Measurements from ENCODE around the gene TCF19. TPM values are rescaled to one million over a fixed set of nuclear protein-coding genes. Genes with fewer than 3 reads are reported as not detected.
"Not testable (repeated sequence)": the region's sequence is repeated elsewhere in the genome, so short reads cannot be mapped to it uniquely, and the experiment has no call there.

Gene TCF19
- total RNA-seq, 1 experiment from 2014 or later, result 13.9 TPM

DNA sequence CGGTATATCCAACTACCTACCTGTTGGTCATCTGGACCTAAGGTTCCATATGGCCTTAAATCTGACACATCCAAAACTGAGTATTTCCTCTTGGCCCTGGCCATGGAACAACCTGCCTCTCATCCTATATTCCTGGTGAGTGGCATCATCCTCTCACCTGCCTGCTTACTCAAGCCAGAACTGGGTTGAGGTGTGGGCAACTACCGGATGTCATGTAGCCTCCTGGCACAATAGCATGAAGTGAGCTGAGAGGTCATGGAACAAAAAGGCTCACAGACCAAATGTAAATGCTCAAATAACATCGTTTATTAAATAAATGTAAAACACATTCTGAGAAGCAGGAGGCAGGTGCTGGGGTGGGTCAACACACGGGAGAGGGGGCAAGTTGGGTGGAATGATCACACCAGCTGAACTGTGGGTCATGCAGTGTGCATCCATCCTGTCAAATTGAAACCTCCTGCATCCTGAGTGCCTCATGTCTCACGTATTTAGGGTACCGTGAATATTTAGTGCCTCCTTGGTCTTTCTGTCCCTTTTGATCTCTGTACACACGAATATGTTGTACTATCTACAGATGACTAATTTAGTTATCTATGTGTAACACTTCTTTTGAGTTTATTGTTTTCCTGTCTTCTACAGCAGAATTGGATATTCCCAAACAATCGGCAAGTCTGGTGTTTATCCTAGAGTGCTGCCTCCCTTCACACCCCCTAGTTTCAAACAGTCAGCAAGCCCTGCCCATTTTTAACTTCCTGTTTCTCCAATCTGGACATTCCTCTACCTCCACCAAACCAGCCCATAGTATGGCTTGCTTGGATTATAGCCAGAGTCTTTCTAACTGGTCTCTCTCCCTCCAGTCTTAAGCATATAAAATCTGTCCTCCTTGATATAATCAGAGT lies 20.0 kb downstream of the TCF19 start:
- no peaks in the 10 kb centered on the region for H3K27me3 ChIP-seq (ENCODE audit: low read length)
- H3K36me3 ChIP-seq (ENCODE audit: insufficient read depth, low read length), result no peaks in the 10 kb centered on the region
- H3K9me2 ChIP-seq (replicated peaks; ENCODE audit: insufficient read depth, low read length), result no peaks in the 10 kb centered on the region
- H3K9me3 ChIP-seq (ENCODE audit: low read length), result no peaks in the 10 kb centered on the region
- H2AFZ ChIP-seq (ENCODE audit: low read length), result no peak overlapping the region
- H3K4me3 ChIP-seq (ENCODE audit: low read length), result no peak overlapping the region
- H3K4me1 ChIP-seq (ENCODE audit: low read length), result no peaks in the 10 kb centered on the region
- DNase-seq, result no peak
- H4K20me1 ChIP-seq (ENCODE audit: insufficient read depth, low read depth, low read length), result no peaks in the 10 kb centered on the region
- no peaks in the 10 kb centered on the region for H3K79me2 ChIP-seq (ENCODE audit: low read length)
- H3K9ac ChIP-seq (ENCODE audit: low read length), result no peak overlapping the region
- H3K27ac ChIP-seq (ENCODE audit: low read length), result no peak overlapping the region
- H3K4me2 ChIP-seq (ENCODE audit: low read depth, low read length, poor library complexity, severe bottlenecking), result no peak overlapping the region

- no peak overlapping the region for H3K9ac ChIP-seq (ENCODE audit: low read length)
- no peaks in the 10 kb centered on the region for H3K4me1 ChIP-seq (ENCODE audit: low read length)
- H3K79me2 ChIP-seq (ENCODE audit: low read length), result no peaks in the 10 kb centered on the region
- H3K27me3 ChIP-seq (ENCODE audit: low read length), result no peaks in the 10 kb centered on the region
- H4K20me1 ChIP-seq (ENCODE audit: insufficient read depth, low read depth, low read length), result no peaks in the 10 kb centered on the region
- no peak overlapping the region for H3K27ac ChIP-seq (ENCODE audit: low read length)
- H3K9me2 ChIP-seq (replicated peaks; ENCODE audit: insufficient read depth, low read length), result no peaks in the 10 kb centered on the region
- H2AFZ ChIP-seq (ENCODE audit: low read length), result no peak overlapping the region
- DNase-seq, result no peak
- H3K4me2 ChIP-seq (ENCODE audit: low read depth, low read length, poor library complexity, severe bottlenecking), result no peak overlapping the region
- no peaks in the 10 kb centered on the region for H3K36me3 ChIP-seq (ENCODE audit: insufficient read depth, low read length)
- no peaks in the 10 kb centered on the region for H3K9me3 ChIP-seq (ENCODE audit: low read length)
- H3K4me3 ChIP-seq (ENCODE audit: low read length), result no peak overlapping the region
These were observed 20.6 kb downstream of the TCF19 start for GRCh38 chr6:31179042-31179386.

DNA sequence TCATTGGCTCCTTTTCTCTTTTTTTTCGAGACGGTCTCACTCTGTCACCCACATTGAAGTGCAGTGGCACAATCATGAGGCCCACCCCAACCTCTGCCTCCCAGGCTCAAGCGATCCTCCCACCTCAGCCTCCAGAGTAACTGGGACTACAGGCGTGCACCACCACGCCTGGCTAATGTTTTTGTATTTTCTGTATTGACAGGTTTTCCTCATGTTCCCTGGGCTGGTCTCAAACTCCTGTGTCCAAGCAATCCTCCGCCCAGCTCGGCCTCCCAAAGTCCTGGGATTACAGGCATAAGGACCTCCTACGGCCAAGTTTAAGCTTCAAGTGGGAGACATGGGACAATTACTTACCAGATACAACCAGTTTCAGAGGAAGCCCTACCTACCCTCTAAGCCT lies 21.5 kb downstream of the TCF19 start:
- H3K4me3 ChIP-seq (ENCODE audit: low read length), result no peak overlapping the region
- no peak overlapping the region for H3K4me2 ChIP-seq (ENCODE audit: low read depth, low read length, poor library complexity, severe bottlenecking)
- H3K9me2 ChIP-seq (replicated peaks; ENCODE audit: insufficient read depth, low read length), result no peaks in the 10 kb centered on the region
- no peak overlapping the region for H3K27ac ChIP-seq (ENCODE audit: low read length)
- H3K79me2 ChIP-seq (ENCODE audit: low read length), result no peaks in the 10 kb centered on the region
- no peaks in the 10 kb centered on the region for H3K4me1 ChIP-seq (ENCODE audit: low read length)
- H4K20me1 ChIP-seq (ENCODE audit: insufficient read depth, low read depth, low read length), result no peaks in the 10 kb centered on the region
- DNase-seq, result no peak
- H3K9me3 ChIP-seq (ENCODE audit: low read length), result no peaks in the 10 kb centered on the region
- H3K27me3 ChIP-seq (ENCODE audit: low read length), result no peaks in the 10 kb centered on the region
- H2AFZ ChIP-seq (ENCODE audit: low read length), result no peak overlapping the region
- H3K36me3 ChIP-seq (ENCODE audit: insufficient read depth, low read length), result no peaks in the 10 kb centered on the region
- no peak overlapping the region for H3K9ac ChIP-seq (ENCODE audit: low read length)

- no peaks in the 10 kb centered on the region for H3K79me2 ChIP-seq (ENCODE audit: low read length)
- no peaks in the 10 kb centered on the region for H3K36me3 ChIP-seq (ENCODE audit: insufficient read depth, low read length)
- no peak for DNase-seq
- no peaks in the 10 kb centered on the region for H3K27me3 ChIP-seq (ENCODE audit: low read length)
- no peak overlapping the region for H3K4me3 ChIP-seq (ENCODE audit: low read length)
- H4K20me1 ChIP-seq (ENCODE audit: insufficient read depth, low read depth, low read length), result no peaks in the 10 kb centered on the region
- H3K9ac ChIP-seq (ENCODE audit: low read length), result no peak overlapping the region
- no peaks in the 10 kb centered on the region for H3K9me3 ChIP-seq (ENCODE audit: low read length)
- H3K4me2 ChIP-seq (ENCODE audit: low read depth, low read length, poor library complexity, severe bottlenecking), result no peak overlapping the region
- H2AFZ ChIP-seq (ENCODE audit: low read length), result no peak overlapping the region
- H3K4me1 ChIP-seq (ENCODE audit: low read length), result no peaks in the 10 kb centered on the region
- H3K27ac ChIP-seq (ENCODE audit: low read length), result no peak overlapping the region
- no peaks in the 10 kb centered on the region for H3K9me2 ChIP-seq (replicated peaks; ENCODE audit: insufficient read depth, low read length)
These were observed 22.1 kb downstream of the TCF19 start for GRCh38 chr6:31180500-31180899.

- not testable (repeated sequence) for H3K4me2 ChIP-seq (ENCODE audit: low read depth, low read length, poor library complexity, severe bottlenecking); H3K4me3 ChIP-seq (ENCODE audit: low read length); H3K27me3 ChIP-seq (ENCODE audit: low read length); H3K4me1 ChIP-seq (ENCODE audit: low read length); H4K20me1 ChIP-seq (ENCODE audit: insufficient read depth, low read depth, low read length); H3K9me2 ChIP-seq (replicated peaks; ENCODE audit: insufficient read depth, low read length); H3K36me3 ChIP-seq (ENCODE audit: insufficient read depth, low read length); H3K9ac ChIP-seq (ENCODE audit: low read length); H2AFZ ChIP-seq (ENCODE audit: low read length); H3K79me2 ChIP-seq (ENCODE audit: low read length); H3K27ac ChIP-seq (ENCODE audit: low read length); DNase-seq; H3K9me3 ChIP-seq (ENCODE audit: low read length)
These were observed 24.9 kb downstream of the TCF19 start for GRCh38 chr6:31183287-31183686.

GRCh38 chr6:31183859-31184258 lies 25.5 kb downstream of the TCF19 start:
- not testable (repeated sequence) for H3K4me2 ChIP-seq (ENCODE audit: low read depth, low read length, poor library complexity, severe bottlenecking); H3K4me1 ChIP-seq (ENCODE audit: low read length); H3K9me2 ChIP-seq (replicated peaks; ENCODE audit: insufficient read depth, low read length); H2AFZ ChIP-seq (ENCODE audit: low read length); H3K27me3 ChIP-seq (ENCODE audit: low read length); DNase-seq; H3K9me3 ChIP-seq (ENCODE audit: low read length); H4K20me1 ChIP-seq (ENCODE audit: insufficient read depth, low read depth, low read length); H3K4me3 ChIP-seq (ENCODE audit: low read length); H3K36me3 ChIP-seq (ENCODE audit: insufficient read depth, low read length); H3K9ac ChIP-seq (ENCODE audit: low read length); H3K79me2 ChIP-seq (ENCODE audit: low read length); H3K27ac ChIP-seq (ENCODE audit: low read length)

GRCh38 chr6:31185695-31186051 lies 27.3 kb downstream of the TCF19 start:
- H3K9ac ChIP-seq (ENCODE audit: low read length); H2AFZ ChIP-seq (ENCODE audit: low read length); H3K27me3 ChIP-seq (ENCODE audit: low read length); H3K79me2 ChIP-seq (ENCODE audit: low read length); H3K36me3 ChIP-seq (ENCODE audit: insufficient read depth, low read length); H3K27ac ChIP-seq (ENCODE audit: low read length); H3K4me3 ChIP-seq (ENCODE audit: low read length); DNase-seq; H3K9me3 ChIP-seq (ENCODE audit: low read length); H3K4me2 ChIP-seq (ENCODE audit: low read depth, low read length, poor library complexity, severe bottlenecking); H3K4me1 ChIP-seq (ENCODE audit: low read length); H4K20me1 ChIP-seq (ENCODE audit: insufficient read depth, low read depth, low read length); H3K9me2 ChIP-seq (replicated peaks; ENCODE audit: insufficient read depth, low read length): not testable (repeated sequence)

DNA sequence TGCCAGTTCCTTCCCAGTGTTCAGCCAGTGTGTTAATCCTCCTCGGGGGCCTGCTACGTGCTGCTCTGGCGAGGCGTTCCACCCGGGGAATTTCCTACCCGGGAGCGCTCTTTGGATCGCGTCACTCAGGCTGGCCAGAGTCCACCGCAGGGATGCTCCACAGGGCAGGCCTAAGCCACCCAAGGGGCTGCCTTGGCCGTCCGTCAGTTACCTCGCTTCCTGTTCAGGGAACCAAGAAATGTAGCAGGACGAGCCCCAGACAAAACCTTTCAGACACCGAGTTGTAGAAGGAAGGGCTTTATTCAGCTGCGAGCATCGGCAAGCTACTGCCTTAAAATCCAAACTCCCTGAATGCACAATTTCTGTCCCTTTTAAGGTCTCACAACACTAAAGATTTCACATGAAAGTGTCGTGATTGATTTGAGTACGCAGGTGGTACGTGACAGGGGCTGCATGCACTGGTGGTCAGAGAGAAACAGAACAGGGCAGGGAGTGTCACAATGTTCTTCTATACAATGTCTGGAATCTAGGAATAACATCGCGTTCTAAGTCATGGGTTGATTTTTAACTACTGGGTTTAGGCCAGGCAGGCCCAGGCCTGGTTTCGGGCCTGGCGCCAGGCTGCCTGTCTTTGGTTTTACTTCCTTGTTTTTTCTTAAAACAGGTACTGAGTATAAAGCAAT lies 27.8 kb downstream of the TCF19 start:
- no peak overlapping the region for H2AFZ ChIP-seq (ENCODE audit: low read length)
- H3K9ac ChIP-seq (ENCODE audit: low read length), result no peak overlapping the region

More for the DNA sequence above, 27.8 kb downstream of the TCF19 start:
- Histone ChIP-seq H3K4me1 (ENCODE audit: low read length) (no peaks in the 10 kb centered on the region), H3K9me3 (ENCODE audit: low read length) (no peaks in the 10 kb centered on the region), H3K27ac (ENCODE audit: low read length) (no peak overlapping the region), H3K9me2 (replicated peaks; ENCODE audit: insufficient read depth, low read length) (no peaks in the 10 kb centered on the region), H3K4me3 (ENCODE audit: low read length) (no peak overlapping the region), H3K27me3 (ENCODE audit: low read length) (no peaks in the 10 kb centered on the region), H3K36me3 (ENCODE audit: insufficient read depth, low read length) (no peaks in the 10 kb centered on the region), H3K79me2 (ENCODE audit: low read length) (no peaks in the 10 kb centered on the region), H4K20me1 (ENCODE audit: insufficient read depth, low read depth, low read length) (no peaks in the 10 kb centered on the region), H3K4me2 (ENCODE audit: low read depth, low read length, poor library complexity, severe bottlenecking) (no peak overlapping the region)
- DNase-seq, result no peak
